ENCODE data around the gene MAP3K1.

The MAP3K1 gene

DNA sequence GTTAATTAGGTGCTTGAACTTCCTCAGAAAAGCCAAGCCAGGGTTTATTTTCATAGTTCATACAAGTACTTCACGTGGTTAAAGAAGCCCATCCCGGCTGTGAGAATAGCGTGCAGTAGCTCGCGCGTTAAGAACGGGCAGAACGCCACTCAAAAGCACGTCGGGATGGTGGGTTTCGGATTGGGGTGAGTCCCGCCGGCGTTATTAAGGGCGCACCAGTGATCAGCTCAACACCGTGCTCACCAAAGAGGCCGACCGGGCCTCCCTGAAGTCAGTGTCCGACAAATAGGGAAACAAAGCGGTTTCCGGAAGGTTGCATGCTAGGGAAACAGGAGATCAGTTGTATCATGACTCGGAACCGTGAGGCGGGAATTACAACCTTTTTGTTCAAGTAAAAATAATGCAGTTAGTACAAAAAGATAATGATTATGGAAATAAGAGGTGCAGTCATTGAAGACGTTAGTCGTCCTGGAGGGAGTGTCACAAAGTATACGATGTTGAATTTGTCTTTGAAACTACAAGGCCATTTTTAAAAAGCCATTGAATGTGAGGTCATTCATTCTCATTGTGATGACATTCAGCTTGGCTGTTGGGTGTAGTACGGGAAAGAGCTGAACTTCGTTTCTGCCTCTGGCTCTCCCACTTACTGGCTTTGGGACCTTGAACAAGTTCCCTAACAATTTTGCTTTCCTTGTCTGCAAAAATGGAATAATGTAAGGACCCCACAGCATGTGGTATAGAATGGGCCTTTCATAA is 95.0 kb downstream of the MAP3K1 start:
- no peak for DNase-seq

DNA sequence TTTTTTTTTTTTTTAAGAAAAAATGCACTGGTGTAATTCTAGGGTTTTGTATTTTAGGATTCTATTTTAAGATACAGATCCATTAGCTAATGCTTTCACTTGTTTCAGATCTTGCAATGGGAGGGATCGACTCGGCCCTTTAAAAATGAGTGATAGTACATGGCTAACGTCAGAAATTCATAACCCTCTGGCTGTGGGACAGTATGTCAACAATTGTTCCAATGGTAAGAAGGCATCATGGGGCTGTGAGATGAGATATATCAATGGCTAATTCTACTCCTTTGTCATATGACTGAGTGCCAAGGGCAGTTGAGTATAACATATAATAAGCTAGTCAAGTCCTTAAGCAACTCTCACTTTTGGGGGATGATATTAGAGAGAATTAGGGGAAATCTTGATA is 98.4 kb downstream of the MAP3K1 start:
- DNase-seq, result no peak

DNA sequence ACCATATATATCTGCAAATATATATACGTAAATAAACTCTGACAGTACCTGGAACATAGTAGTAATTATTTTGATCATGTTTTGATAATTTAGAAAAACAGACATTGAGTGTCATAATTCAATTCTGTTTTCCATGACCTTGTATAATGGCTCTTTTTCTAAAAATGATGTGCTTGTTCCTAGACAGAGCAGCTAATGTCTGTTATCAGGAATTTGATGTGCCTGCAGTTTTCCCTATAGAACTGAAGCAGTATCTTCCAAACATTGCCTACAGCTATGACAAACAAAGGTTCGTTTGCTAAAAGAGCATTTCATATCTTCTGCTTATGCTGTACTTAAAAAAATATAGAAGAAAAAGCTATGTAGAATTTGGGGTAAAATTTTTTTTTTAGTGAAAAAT is 99.3 kb downstream of the MAP3K1 start:
- no peak for DNase-seq

DNA sequence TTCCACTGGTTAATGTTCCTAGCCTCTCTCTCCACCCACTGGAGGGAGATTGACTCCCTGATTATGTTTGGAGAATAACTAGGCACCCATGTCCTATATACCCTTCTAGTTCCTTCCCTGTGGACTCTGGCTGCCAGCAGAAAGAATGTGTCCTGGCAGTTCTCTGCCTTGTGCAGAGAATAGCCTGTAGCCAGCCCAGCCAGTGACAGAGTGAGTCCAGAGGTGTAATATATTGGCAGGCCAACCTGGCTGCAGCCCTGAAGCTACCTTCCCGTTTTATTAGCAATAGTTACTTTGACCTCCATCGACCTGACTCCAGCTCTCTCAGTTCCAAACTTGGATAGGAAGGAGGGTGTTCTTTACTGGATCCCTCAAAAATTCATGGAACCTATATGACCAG is 102.2 kb downstream of the MAP3K1 start:
- no peak for DNase-seq

DNA sequence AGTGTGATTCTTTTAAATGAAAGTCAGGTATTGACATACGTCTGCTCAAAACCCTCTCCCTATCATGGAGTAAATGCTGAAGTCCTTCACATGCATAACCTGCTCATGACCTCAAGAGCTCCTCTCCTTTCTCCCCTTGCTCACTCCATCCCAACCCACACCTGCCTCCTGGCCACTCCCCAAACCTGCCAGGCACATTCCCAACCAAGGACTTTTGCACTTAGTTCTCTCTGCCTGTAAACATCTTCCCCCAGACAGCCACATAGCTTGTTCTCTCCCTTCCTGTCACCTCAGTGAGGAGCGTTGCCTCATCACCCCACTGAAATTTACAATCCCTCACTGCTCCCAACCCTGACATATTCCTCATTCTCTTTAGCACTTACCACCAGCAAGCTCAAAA is 102.7 kb downstream of the MAP3K1 start:
- DNase-seq, result no peak

DNA sequence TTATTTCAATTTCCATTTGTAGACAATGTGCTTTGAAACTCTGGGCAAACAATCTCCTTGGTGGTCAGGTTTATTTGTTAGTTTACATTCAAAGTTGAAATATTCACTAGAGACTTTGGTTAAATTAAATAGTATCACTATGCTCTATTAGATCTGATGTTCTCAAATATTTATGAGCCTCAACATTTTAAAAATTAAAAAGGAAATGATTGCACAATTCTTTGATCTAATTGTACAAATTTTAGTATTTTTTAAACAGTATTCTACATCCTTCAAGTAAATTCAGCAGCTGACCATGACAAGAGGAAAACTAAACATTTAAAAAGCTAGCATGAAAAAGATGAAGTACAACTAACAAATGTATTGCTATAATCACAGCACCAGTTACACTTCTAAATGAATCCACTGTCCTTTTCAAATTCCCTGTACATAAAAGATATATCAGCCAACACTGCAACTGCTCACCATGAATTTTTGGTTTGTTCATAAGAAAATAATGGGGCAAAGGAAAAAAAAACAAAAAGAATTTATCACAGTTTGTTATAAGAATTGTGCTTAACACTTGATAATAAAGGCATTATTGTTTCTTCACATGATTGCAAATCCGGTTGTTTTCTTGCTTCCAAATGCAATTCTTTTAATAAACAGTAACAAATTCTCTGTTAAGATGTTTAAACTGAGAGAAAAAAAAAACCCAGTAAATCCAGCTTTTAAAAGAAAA is 104.8 kb downstream of the MAP3K1 start:
- DNase-seq, result no peak

DNA sequence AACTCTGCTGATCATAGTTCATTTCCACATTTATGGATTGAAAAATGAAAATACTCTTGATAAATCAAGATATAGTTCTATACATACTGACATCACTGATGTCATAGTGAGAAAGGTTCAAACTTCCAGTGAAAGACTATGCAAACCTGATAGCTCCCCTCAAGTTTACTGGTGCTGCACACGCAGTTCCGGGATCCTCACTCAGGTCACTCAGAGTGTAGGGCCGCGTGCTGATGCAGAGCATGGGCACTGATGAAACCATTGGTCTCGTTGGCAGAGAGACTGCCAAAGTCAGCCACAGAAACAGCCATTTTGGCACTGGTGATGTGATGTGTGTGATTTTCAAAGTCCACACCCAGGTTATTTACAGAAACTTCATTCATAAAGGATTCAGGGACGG is 107.6 kb downstream of the MAP3K1 start:
- no peak for DNase-seq

DNA sequence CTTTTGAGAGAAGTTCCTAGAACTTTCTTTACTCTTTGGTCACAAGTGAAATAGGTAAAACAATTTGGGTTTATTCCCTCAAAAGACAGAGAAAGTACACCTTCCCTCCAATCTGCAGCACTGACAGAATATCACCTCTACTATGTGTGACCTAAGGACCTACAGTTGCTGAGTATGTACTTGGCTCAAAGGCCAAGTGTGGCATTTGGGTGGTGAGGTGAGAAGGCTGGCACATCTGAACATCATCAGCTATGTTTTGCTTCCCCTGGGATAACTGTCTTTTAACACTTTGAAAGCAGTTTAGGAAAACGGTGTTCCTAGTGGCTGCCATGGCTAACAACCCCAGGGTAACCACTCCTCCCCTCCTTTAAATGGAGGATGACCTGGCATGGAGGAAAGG is 119.0 kb downstream of the MAP3K1 start:
- no peak for DNase-seq

DNA sequence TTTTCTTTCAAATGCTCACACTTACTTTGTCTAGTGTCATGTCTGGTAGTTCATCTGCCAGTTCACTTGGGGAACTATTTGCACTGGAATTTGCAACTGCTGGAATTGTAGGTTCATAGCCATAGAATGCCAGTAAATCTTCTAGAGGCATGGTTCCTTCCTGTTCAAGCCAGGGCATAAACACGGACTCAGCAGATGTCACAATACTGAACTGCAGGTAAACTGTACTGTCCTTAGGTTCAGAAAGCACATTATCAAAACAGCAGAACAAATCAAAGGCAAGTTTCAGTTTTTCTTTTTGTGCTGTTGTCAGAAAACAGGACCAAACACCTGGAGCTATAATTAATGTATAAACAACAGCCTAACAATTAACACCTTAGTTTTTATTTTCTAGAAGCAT is 123.5 kb downstream of the MAP3K1 start:
- DNase-seq, result no peak

DNA sequence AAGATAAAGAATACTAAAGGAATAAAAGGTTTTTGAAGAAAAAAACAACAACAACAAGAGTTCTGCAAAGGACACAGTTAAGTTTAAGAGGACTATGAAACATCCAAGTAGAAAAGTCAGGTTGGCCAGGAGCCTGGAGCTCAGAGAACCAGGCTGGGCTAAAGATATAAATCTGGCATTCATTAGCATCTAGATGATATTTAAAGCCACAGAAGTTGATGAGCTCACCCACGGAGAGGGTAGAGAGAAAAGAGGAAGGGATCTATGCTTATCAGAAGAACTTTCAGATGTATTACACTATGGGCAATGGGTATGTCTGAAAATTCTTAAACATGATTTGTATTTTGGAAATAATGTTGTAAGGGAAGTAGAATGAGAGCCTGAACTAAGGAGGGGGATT is 126.6 kb downstream of the MAP3K1 start:
- DNase-seq, result peak; percentile 56
